ENCODE data around the gene SLC6A15.

SLC6A15 gene

DNA sequence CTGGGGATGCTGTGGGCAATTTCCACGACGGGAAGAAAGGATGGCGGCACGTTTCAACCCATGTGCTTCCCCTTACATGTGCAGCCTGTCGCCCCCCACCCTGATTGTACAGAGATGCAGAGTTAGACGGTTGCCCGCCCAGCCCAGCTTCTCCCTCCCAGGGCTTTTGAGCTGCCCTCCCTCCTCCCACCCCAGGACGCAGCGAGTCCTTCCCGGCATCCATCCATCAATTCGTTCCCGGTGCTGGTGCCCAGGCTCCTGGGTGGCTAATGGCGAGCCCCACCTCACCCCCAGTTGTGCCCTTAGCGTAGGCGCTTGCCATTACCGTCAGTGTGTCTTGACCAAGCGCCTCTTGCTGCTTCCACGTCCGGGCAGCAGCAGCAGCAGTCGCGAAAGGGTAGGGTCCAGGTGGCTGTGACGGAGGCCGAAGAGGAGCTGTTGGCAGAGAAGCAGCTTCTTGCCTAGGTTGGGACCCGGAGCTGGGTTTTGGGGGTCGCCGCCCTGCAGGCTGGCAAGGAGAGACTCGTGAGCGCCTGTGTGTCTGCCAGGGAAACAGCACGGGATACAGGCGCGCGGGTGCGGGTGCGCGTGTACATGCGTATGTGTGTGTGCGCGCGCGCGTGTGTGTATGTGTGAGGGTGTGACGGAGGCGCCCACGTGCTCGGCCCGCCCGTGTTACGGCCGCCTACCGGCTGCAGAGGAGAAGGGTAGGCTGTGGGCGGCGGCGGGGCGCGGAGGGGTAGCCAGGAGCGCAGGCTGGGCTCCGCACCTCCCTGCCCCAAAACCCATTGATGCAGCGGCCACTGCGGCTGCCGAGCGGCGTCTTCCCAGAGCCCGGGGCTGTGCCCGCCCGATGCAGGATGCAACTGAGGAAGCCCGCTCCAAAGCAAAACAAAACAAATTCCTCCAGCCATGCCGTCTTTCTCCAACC, at the start of gene SLC6A15:
Gene SLC6A15, minus strand, starts transcription at position 602 of the 931 bp plus-strand sequence. CDS start 20,679 bp downstream, outside the sequence.
- DNase-seq, result no peak

DNA sequence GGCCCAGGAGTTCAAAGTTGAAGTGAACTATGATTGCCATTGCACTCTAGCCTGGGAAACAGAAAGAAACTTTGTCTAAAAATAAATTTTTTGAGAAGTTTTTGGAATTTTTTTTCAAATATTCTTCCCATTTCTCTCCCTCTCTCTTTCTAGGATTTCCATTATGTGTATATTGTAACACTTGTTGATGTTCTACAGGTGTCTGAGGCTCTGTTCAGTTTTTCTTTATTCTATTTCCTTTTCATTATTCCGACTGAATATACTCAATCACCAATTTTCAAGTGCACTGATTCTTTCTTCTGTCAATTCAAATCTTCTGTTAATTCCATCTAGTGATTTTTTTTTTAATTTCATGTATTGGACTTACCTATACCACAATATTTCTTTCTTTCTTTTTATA, 48.3 kb upstream of the SLC6A15 start:
- no peak for DNase-seq

DNA sequence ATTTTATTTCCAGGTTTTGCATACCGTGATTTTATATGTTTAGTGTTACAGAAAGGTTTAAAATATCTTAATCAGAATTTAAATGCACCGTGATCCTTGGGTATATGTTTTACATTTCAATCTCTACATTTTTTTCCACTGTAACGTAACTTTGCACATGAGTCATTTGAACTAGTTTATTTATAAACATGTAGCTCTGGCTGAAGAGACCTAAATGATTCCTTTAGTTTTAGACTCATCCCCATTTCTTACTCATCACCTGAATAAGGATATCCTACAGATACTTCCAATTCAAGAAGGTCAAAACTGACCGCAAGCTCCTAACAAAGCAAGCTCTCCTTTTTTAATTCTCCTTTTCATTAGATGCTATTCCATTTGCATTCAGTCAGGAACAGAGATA, 42.7 kb upstream of the SLC6A15 start:
- DNase-seq, result no peak

- DNase-seq, result no peak
Observed at GRCh38 chr12:84954415-84954814, 41.8 kb upstream of the SLC6A15 start.

- DNase-seq, result no peak
Observed at GRCh38 chr12:84950971-84951546, 38.5 kb upstream of the SLC6A15 start.

GRCh38 chr12:84946753-84947152, 34.2 kb upstream of the SLC6A15 start:
- no peak for DNase-seq

DNA sequence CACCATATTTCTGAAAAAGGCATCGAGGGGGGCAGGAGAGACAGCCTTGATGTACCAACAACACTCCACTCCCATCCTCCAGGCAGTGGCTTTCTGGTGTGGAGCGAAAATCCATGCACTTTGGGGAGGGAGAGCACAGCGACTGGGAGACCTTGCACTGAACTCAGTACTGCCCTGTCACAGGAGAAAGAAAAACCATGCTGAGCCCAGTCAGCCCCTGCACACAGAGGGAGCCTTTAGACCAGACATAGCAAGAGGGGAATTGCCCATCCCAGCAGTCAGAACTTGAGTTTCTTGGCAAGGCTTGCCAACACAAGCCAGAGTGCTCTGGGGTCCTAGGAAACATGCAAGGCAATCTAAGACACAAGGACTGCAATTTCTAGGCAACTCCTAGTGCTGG, 24.8 kb upstream of the SLC6A15 start:
- no peak for DNase-seq

DNA sequence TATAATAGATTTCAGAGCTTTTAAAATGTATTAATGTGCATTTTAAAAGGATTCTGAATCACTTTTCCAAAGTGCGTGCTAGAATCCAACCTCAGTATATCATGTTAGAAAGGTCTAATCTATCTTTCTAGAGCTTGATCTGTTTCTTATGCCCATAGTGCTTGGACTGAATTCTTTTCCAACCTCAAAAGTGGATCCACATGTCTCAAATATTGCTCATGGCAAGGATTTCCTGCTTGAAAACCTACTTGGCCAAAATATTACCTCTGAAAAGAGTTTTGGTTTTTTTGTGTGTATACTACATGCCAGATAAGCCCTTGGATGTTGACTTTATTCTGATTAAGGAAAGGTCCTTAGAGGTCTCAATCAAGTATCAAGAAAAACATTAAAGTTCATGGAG, 16.9 kb upstream of the SLC6A15 start:
- DNase-seq, result no peak

DNA sequence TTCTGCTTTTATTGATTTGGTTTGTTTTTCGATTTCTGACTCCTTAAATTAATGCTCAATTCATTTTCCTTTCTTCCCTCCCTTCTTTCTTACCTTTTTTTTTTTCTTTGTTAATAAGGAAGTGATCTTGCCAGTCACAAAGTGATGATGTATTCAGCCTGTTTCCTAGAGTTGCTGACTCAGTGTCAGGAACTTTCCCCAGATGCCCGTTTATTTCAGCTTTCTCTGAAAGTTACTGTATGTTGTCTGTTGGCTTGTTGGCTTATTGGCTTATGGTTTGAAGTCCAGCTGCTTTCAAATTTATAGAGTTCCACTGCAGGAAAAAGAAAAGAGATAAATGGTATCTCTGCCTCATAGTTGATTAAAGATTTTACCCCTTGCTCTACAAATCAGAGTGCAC, 12.4 kb upstream of the SLC6A15 start:
- no peak for DNase-seq

GRCh38 chr12:84922693-84923092, 10.1 kb upstream of the SLC6A15 start:
- no peak for DNase-seq

- no peak for DNase-seq
Observed at GRCh38 chr12:84920331-84920730, 7.7 kb upstream of the SLC6A15 start.

DNA sequence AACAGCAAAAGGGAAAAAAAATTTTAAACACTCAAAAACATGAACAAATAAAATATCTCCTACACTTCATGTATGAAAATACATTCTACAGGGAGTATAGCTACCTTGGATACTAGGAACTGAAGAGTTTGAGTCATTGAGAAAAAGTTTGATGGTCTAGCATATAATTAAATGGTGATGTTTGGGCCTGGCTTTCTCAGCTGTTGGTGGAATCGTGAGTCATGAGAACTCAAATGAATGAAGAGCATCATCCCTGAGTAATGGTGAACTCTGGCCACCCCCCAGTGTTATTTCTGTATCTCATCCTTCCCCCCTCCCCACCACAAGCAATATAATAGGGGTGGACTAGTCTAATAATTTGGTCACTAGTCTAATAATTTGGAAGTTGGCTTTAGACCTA, 6.7 kb upstream of the SLC6A15 start:
- DNase-seq, result no peak

- DNase-seq, result no peak
Observed at GRCh38 chr12:84913129-84913515, 523 bp upstream of the SLC6A15 start.

DNA sequence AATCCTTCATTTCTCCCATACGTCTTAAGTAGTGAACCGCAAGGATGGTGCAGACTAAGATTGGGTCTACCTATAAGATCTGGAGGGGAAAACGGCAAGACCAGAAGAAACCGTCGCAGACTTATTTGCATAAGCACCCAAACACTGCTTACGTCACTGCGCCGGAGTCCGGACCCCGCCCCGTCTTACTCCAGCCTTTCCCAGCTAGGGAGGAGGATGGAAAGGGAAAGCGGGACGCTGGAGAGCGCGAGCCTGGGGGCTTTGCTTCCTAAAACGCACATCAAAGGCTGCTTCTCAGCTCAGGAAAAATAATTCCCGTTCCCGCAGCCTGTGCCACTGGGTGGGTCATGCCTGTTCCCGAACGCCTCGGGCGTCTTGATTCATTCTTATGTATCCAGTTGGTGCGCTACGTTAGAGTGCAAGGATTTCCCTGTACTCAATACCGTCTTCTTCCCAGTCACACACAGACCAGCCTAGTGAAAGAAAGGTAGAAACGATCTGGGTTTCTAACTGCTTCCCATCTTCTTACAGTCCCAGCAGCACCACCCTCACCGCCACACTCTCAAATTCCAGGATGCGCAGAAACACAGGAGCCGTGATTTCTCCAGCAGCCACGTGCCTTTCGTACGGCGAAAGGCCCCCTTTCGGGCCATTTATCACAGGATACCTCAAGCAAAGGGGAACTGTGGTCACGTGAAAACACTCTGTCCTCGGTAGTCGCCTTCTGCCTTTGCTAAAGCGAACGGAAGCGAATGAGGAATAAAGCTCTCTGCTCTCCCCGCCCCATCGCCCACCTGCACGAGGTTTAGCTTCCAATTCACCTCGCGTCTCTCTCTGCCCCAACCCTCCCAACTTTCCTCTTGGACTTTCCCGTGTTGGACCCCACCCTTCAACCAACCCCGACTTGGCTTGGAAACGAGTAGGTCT, 1.1 kb downstream of the SLC6A15 start:
- DNase-seq, result no peak

- DNase-seq, result no peak
Observed at GRCh38 chr12:84910549-84911241, 1.9 kb downstream of the SLC6A15 start.

DNA sequence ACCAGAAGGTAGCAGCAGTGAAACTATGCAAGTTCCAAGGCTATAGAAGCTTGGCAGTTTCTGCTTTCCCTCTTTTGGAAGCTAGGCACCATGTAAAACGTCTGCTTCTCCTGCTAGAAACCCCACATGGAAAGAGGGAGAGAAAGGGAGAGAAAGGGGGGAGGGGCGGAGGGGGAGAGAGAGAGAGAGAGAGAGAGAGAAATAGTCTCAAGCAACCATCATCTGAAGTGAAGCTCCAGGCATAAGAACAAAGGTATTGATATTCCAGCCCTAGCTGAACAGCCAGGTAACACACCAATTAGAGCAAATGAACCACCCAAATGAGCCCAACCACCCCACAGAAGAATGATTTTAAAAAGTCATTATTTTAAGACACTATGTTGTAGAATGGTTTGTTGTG, 8.5 kb downstream of the SLC6A15 start:
- DNase-seq, result no peak

DNA sequence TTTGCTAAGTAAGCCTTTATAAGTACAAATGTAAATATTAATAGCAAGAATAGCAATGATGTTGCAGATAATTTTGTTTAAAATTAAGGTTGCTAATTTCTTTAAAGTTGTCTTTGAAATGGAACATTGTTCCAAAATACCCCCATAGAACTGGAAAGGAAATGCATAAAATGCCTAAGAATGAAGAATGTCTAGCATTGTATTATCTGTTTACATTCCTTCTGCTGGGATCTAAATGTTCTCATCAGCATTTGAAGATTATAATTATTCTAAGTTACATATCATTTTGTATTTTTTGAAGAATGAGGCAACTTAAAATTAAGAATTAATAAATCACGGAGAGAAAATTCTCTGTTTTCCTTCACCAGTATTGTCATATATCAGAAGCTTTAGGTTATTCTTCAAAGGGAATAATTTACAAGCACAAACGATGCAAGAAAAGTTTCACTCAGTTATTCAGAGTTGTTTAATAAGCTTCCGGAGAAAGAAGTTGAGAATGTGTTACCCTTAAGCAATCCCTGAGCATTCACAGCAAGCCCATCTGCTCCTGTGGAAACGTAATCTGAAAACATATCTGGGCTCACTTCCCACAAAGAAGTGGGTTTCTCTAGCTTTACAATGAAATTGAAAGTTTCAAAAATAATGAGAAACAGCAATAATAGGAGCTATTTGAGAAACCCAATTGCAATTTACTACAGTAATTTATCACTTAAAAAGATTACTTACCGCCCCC, 21.3 kb downstream of the SLC6A15 start:
- no peak for DNase-seq

DNA sequence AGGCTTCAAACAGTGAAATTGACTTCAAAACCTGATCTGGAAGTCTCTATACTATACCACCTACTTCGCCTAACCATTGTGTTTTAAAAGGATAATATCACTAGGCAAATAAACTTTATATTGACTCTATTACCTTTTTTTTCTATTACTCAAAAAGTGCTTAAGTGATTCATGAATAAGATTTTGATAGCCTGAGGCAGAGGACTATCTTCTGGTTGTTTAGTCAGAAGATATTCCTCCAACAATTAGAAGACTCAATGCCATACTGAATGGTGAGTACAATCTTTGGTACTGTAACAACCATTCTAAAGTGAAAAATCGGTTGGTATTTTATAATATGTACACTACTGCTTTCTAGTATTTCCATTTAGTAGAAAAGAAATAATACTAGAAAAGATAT, 22.8 kb downstream of the SLC6A15 start:
- no peak for DNase-seq

GRCh38 chr12:84888861-84889260, 23.7 kb downstream of the SLC6A15 start:
- DNase-seq, result no peak

- DNase-seq, result no peak
Observed at GRCh38 chr12:84877340-84877739, 35.3 kb downstream of the SLC6A15 start.

DNA sequence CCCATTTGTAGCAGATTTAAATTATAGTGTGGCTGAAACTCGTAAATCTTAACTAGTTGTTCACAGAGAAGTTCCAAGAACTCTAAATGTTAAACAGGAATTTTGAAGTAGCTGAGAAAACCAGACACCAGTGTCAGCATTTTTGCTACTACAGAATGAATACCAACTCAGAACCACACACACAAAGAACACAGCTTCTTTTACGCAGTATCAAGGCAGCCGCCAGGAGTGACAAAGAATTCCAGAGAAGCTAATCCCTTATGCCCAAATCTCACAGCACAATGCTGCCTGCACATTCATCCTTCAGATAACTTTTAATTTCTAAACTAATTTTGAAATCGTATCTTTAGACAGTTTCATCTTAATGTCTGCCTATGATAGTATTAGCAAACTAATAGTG, 37.4 kb downstream of the SLC6A15 start:
- DNase-seq, result no peak

DNA sequence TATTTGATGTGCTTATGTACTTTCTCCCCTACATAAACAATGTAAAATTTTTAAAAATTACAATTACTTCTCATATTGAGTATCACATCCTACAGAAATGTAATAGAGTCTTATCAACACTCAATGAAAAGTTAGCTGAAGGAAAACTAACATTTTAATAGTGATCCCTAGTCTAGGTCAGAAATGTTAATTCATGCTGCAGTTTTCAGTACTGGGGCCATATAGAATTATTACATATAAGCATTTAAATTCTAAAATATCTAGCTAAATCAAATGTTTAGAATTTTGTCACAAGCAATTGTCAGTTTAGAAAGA, 37.8 kb downstream of the SLC6A15 start:
- no peak for DNase-seq
